Measurements from ENCODE around the gene ADGRF5.

The ADGRF5 gene

DNA sequence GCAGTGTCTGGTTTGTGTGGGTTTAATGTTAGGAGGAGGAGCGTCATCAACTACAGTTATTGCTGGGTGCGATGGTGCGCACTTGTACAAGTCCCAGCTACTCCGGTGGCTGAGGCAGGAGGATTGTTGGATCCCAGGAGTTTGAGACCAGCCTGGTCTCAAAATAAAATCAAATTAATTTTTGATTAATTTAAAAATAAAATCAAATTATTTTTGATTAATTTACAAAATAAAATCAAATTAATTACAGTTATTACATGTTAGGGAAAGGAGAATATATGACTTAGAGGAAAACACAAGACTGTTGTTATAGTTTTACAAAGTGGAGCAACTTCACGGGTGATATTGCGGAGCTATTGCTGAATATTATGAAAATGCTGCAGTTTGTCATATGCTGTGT, 34.7 kb upstream of the ADGRF5 start:
- Histone ChIP-seq H3K4me2 (ENCODE audit: low read depth, low read length, poor library complexity, severe bottlenecking) (no peak overlapping the region), H3K36me3 (ENCODE audit: insufficient read depth, low read length) (no peaks in the 10 kb centered on the region), H3K9ac (ENCODE audit: low read depth, low read length, poor library complexity, severe bottlenecking) (no peak overlapping the region)

DNA sequence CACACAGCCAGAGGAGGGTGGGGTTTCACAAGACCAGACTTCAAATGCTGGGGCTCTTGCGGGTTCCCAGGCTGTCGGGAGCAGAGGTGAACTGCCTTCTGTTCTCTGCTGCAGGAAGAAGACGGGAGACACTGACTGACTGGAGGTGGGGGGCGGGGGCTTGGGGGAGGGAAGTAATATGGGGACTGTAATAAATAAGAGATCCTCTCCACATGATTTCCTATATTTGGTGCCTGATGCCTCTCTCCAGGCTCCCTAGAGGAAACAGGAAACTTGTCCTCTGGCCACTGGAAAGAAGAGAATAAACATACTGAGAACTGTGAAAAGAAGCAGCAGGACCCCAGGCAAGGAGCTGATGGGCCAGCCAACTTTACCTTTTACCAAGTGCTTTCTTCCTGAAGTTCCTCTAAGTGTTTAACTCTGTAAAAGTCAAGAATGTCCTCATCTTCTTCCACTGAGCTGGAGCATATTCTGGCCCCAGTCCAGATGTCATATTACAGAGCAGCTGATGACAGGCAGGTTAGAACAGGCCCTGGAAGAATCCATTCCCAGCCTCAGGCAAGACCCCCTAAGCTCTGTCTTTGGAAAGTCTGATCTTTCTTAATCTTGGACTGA, 33.2 kb upstream of the ADGRF5 start:
- TF ChIP-seq CTCF (conservative IDR thresholded peaks at IDR 0.05; ENCODE audit: low read length) (no peak), EZH2phosphoT487 (IDR thresholded peaks at IDR 0.05; ENCODE audit: borderline replicate concordance) (no peak)
- no peak overlapping the region for H3K4me3 ChIP-seq (ENCODE audit: low read length, poor library complexity, severe bottlenecking)
- no peaks in the 10 kb centered on the region for H3K27me3 ChIP-seq (ENCODE audit: insufficient read depth, low read length, poor library complexity, severe bottlenecking)

More for the DNA sequence above, 34.7 kb upstream of the ADGRF5 start:
- no peak overlapping the region for H2AFZ ChIP-seq (ENCODE audit: low read length)
- H3K4me1 ChIP-seq (ENCODE audit: insufficient read depth, low read length, poor library complexity, severe bottlenecking): no peaks in the 10 kb centered on the region
- no peaks in the 10 kb centered on the region for H3K9me2 ChIP-seq (replicated peaks; ENCODE audit: low read depth, low read length)
- no peaks in the 10 kb centered on the region for H3F3A ChIP-seq (ENCODE audit: low read depth)
- H3K79me2 ChIP-seq (ENCODE audit: insufficient read depth, low read length): no peaks in the 10 kb centered on the region
- TF ChIP-seq EZH2phosphoT487 (IDR thresholded peaks at IDR 0.05; ENCODE audit: borderline replicate concordance) (no peak), CTCF (conservative IDR thresholded peaks at IDR 0.05; ENCODE audit: low read length) (no peak)
- H3K9me3 ChIP-seq (ENCODE audit: insufficient read depth, low read depth, low read length): no peaks in the 10 kb centered on the region
- H3K27me3 ChIP-seq (ENCODE audit: insufficient read depth, low read length, poor library complexity, severe bottlenecking): no peaks in the 10 kb centered on the region
- H3K4me3 ChIP-seq (ENCODE audit: low read length, poor library complexity, severe bottlenecking): no peak overlapping the region
- H4K20me1 ChIP-seq (ENCODE audit: insufficient read depth, low read length, poor library complexity, severe bottlenecking): no peaks in the 10 kb centered on the region

GRCh38 chr6:46953921-46954320, 32.2 kb upstream of the ADGRF5 start:
- no peak overlapping the region for H3K4me2 ChIP-seq (ENCODE audit: low read depth, low read length, poor library complexity, severe bottlenecking)
- H3K27me3 ChIP-seq (ENCODE audit: insufficient read depth, low read length, poor library complexity, severe bottlenecking): no peaks in the 10 kb centered on the region
- no peak overlapping the region for H2AFZ ChIP-seq (ENCODE audit: low read length)
- no peaks in the 10 kb centered on the region for H3K9me2 ChIP-seq (replicated peaks; ENCODE audit: low read depth, low read length)
- no peaks in the 10 kb centered on the region for H3F3A ChIP-seq (ENCODE audit: low read depth)
- no peaks in the 10 kb centered on the region for H3K79me2 ChIP-seq (ENCODE audit: insufficient read depth, low read length)
- no peaks in the 10 kb centered on the region for H4K20me1 ChIP-seq (ENCODE audit: insufficient read depth, low read length, poor library complexity, severe bottlenecking)
- H3K4me3 ChIP-seq (ENCODE audit: low read length, poor library complexity, severe bottlenecking): no peak overlapping the region
- H3K4me1 ChIP-seq (ENCODE audit: insufficient read depth, low read length, poor library complexity, severe bottlenecking): no peaks in the 10 kb centered on the region
- H3K36me3 ChIP-seq (ENCODE audit: insufficient read depth, low read length): no peaks in the 10 kb centered on the region
- H3K9ac ChIP-seq (ENCODE audit: low read depth, low read length, poor library complexity, severe bottlenecking): no peak overlapping the region
- H3K9me3 ChIP-seq (ENCODE audit: insufficient read depth, low read depth, low read length): no peaks in the 10 kb centered on the region
- TF ChIP-seq EZH2phosphoT487 (IDR thresholded peaks at IDR 0.05; ENCODE audit: borderline replicate concordance) (no peak), CTCF (conservative IDR thresholded peaks at IDR 0.05; ENCODE audit: low read length) (no peak)

More for the DNA sequence above, 33.2 kb upstream of the ADGRF5 start:
- H2AFZ ChIP-seq (ENCODE audit: low read length): no peak overlapping the region
- H3F3A ChIP-seq (ENCODE audit: low read depth): no peaks in the 10 kb centered on the region
- H3K4me2 ChIP-seq (ENCODE audit: low read depth, low read length, poor library complexity, severe bottlenecking): no peak overlapping the region
- no peaks in the 10 kb centered on the region for H3K4me1 ChIP-seq (ENCODE audit: insufficient read depth, low read length, poor library complexity, severe bottlenecking)
- H3K79me2 ChIP-seq (ENCODE audit: insufficient read depth, low read length): no peaks in the 10 kb centered on the region
- no peak overlapping the region for H3K9ac ChIP-seq (ENCODE audit: low read depth, low read length, poor library complexity, severe bottlenecking)
- H3K36me3 ChIP-seq (ENCODE audit: insufficient read depth, low read length): no peaks in the 10 kb centered on the region
- H3K9me3 ChIP-seq (ENCODE audit: insufficient read depth, low read depth, low read length): no peaks in the 10 kb centered on the region
- no peaks in the 10 kb centered on the region for H4K20me1 ChIP-seq (ENCODE audit: insufficient read depth, low read length, poor library complexity, severe bottlenecking)
- H3K9me2 ChIP-seq (replicated peaks; ENCODE audit: low read depth, low read length): no peaks in the 10 kb centered on the region

All from Loucy (cell line).